HAP-1 (cell line): ENCODE results near the gene ZCCHC7.
"Not testable (repeated sequence)": the region's sequence is repeated elsewhere in the genome, so short reads cannot be mapped to it uniquely, and the experiment has no call there.

Experiments
- DNase-seq, 2 experiments: peaks; one replicate each; pipeline ENCODE4 v3.0.0-alpha.2; 2016 to 2020; ENCODE audit warnings: low spot score in 2 of 2
- H3K27me3 ChIP-seq: fragments of 250-450 bp; sonication (Bioruptor Pico); 2 replicates; pipeline ENCODE4 v1.5.1; 2020; ENCODE audit warnings: low read depth, mild to moderate bottlenecking, moderate library complexity
- H3K36me3 ChIP-seq: fragments of 250-450 bp; sonication (Bioruptor Pico); replicated peaks from 2 replicates; pipeline ENCODE4 v1.5.1; 2020; ENCODE audit warnings: mild to moderate bottlenecking
- H3K4me1 ChIP-seq: fragments of 250-450 bp; sonication (Bioruptor Pico); 2 replicates; pipeline ENCODE4 v1.5.1; 2020; ENCODE audit warnings: mild to moderate bottlenecking
- H3K4me3 ChIP-seq: fragments of 250-450 bp; sonication (Bioruptor Pico); 2 replicates; pipeline ENCODE4 v1.5.1; 2020; ENCODE audit warnings: mild to moderate bottlenecking, moderate library complexity
- H3K9me3 ChIP-seq: fragments of 250-450 bp; sonication (Bioruptor Pico); 2 replicates; pipeline ENCODE4 v1.5.1; 2020; ENCODE audit warnings: mild to moderate bottlenecking, moderate library complexity
- in situ Hi-C: fragments of 300-500 bp; cut with MboI; formaldehyde crosslinking; loops from 3 replicates; pipeline ENCODE4 v1.14.3; 2020; ENCODE audit warnings: low sequenced_read_pairs, inconsistent platforms, mixed read lengths

Gene ZCCHC7

GRCh38 chr9:37100741-37101140, 19.6 kb upstream of the ZCCHC7 start:
- in situ Hi-C loops, result no loop called here
- H3K4me1 ChIP-seq, result no peaks in the 10 kb centered on the region
- no peak for DNase-seq
- H3K9me3 ChIP-seq, result no peaks in the 10 kb centered on the region
- H3K4me3 ChIP-seq, result no peak overlapping the region
- no peaks in the 10 kb centered on the region for H3K27me3 ChIP-seq
- no peaks in the 10 kb centered on the region for H3K36me3 ChIP-seq

DNA sequence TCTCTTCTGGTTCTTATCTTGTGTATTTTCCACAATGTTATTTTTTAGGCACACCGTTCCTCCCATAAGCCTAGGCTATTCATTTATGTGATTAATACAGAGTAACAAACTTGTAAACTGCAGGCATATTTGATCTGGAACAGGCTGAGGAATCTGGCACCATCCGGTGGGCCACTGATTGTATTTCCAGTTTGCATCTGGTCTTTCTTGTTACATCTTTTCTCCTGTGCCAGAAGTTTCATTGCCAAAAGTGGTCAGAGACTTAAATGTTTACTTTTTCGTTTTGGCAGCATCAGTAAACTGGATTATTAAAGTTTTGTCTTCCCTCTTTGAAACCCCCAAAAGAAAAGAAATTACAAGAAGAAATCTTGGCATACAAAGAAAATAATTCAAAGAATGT, 17.9 kb upstream of the ZCCHC7 start:
- no peak for DNase-seq
- in situ Hi-C loops, result no loop called here

DNA sequence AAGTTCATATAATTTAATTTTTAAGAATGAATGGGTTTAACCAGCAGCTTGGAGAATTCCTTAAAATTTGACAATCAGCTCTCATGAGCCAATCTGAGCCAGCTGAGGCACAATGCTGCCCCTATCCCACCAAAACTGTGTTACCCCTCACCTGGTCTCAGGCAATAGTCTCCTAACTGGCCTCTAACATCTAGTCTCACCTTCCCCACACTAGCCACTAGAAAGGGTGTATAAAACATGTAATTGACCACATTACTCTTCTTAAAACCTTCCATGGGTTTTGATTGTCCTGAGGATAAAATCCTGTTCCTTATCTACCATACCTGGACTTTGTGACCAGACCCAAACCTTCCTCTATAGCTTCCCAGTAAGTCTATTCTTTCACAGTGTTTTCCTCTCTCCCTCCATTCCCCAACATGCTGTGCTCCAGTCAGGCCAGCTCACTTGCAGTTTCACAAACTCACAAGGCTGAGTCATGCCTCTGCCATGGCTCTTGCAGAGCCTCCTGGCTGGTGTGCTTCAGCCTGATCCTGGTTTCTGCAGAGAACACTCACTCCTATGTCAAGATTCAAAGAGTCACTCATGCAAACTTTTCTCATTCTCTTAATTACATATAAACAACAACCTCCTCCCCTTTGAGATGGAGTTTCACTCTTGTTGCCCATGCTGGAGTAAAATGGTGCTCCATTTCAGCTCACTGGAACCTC, 16.0 kb upstream of the ZCCHC7 start:
- H3K4me3 ChIP-seq, result no peak overlapping the region
- H3K4me1 ChIP-seq, result no peaks in the 10 kb centered on the region
- no peaks in the 10 kb centered on the region for H3K9me3 ChIP-seq
- in situ Hi-C loops, result no loop called here
- H3K36me3 ChIP-seq, result no peaks in the 10 kb centered on the region
- no peak for DNase-seq
- H3K27me3 ChIP-seq, result no peaks in the 10 kb centered on the region

More for the DNA sequence above, 17.9 kb upstream of the ZCCHC7 start:
- H3K4me3 ChIP-seq, result no peak overlapping the region
- no peaks in the 10 kb centered on the region for H3K4me1 ChIP-seq
- no peaks in the 10 kb centered on the region for H3K9me3 ChIP-seq
- no peaks in the 10 kb centered on the region for H3K27me3 ChIP-seq
- no peaks in the 10 kb centered on the region for H3K36me3 ChIP-seq

GRCh38 chr9:37105234-37105633, 15.1 kb upstream of the ZCCHC7 start:
- Histone ChIP-seq H3K4me1 (no peaks in the 10 kb centered on the region), H3K9me3 (no peaks in the 10 kb centered on the region), H3K27me3 (0 out of 2 replicates have a peak, but pooled peaks cover 3% of the 10 kb centered on the region), H3K36me3 (no peaks in the 10 kb centered on the region; the same call in 1 of the 2 replicates), H3K4me3 (no peak overlapping the region)
- no peak for DNase-seq
- in situ Hi-C loops, result no loop called here

DNA sequence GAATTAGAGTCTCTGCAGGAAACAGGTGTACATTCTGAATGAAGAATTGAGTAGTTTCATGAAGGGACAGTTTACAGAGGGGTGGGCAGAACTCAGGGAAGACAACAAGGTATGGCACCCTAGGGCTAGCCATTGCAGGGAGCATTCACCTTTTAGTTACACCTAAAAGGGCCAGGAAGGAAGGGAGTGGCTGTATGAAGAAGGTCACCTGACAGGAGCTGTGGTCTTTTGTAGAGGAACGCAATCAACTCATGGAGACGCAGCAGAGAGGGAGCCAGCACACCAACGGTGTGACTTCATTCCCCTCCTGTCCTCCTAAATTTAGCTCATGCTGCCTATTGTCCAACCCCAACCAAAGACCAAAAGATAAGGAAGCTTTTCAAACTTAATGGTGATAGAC, 12.7 kb upstream of the ZCCHC7 start:
- no peak overlapping the region for H3K4me3 ChIP-seq

DNA sequence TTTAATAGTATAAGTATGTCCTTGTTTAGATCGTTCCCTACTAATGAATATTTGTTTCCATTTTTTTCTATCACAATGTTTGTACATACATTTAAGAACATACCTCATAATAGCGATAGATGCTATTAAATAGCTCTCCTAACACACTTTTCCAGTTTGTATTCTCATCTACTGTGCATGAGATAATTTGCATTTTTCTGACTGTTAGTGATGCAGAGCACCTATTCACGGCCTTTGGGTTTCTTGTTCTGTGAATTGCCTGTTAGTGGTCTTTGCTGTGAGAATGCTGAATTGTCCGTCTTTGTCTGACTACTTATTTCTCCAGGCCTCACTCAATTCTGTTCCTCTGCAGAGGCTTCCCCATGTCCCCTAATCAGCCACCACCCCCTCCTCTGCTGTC, 5.9 kb upstream of the ZCCHC7 start:
- H3K36me3 ChIP-seq, H3K4me3 ChIP-seq, H3K9me3 ChIP-seq, H3K4me1 ChIP-seq, in situ Hi-C loops, DNase-seq: not testable (repeated sequence)
- H3K27me3 ChIP-seq, result peaks cover 12% of the 10 kb centered on the region; the same call in 1 of the 2 replicates

More for the DNA sequence above, 12.7 kb upstream of the ZCCHC7 start:
- Histone ChIP-seq H3K4me1 (no peaks in the 10 kb centered on the region), H3K27me3 (peaks cover 12% of the 10 kb centered on the region; the same call in 1 of the 2 replicates), H3K36me3 (no peaks in the 10 kb centered on the region; the same call in 1 of the 2 replicates), H3K9me3 (no peaks in the 10 kb centered on the region)
- in situ Hi-C loops, result no loop called here
- no peak for DNase-seq

GRCh38 chr9:37117956-37118355, 2.4 kb upstream of the ZCCHC7 start:
- H3K4me3 ChIP-seq, result no peak overlapping the region
- no peaks in the 10 kb centered on the region for H3K27me3 ChIP-seq
- no peak for DNase-seq
- H3K9me3 ChIP-seq, result peaks cover 6% of the 10 kb centered on the region
- in situ Hi-C loops, result no loop called here
- H3K36me3 ChIP-seq, result 0 out of 2 replicates have a peak, but pooled peaks cover 3% of the 10 kb centered on the region
- H3K4me1 ChIP-seq, result peaks cover 8% of the 10 kb centered on the region; the same call in 1 of the 2 replicates

GRCh38 chr9:37119360-37119759, 1.0 kb upstream of the ZCCHC7 start:
- Histone ChIP-seq H3K27me3 (no peaks in the 10 kb centered on the region), H3K9me3 (peaks cover 6% of the 10 kb centered on the region), H3K4me3 (no peak overlapping the region), H3K36me3 (0 out of 2 replicates have a peak, but pooled peaks cover 3% of the 10 kb centered on the region), H3K4me1 (peaks cover 8% of the 10 kb centered on the region; the same call in 1 of the 2 replicates)
- no peak for DNase-seq
- in situ Hi-C loops, result no loop called here

DNA sequence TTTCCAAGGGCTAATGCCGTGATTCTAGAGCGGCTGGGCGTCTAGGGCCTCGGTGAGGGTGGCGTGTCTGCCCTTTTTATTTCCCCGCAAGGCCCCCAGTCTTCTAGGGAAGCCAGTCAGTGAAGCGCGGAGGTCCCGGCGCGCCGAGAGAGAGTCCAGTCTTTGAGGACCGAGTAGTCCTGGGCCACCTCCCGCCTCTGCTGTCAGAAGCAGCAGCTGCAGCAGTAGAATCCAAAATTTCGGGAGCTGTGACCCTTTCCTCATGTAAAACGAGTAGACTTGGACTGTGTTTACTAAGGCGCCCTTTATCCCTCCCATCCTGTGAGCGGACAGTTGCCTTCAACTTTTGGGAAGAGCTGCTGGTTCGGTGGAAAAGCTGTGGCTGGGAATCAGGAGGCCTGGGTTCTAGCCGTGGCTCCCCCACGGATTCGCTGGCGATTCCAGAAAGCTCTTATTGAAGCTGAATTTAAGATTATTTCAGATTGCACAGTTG, 515 bp downstream of the ZCCHC7 start:
- H3K36me3 ChIP-seq, H3K27me3 ChIP-seq, H3K9me3 ChIP-seq, in situ Hi-C loops, H3K4me1 ChIP-seq: not testable (repeated sequence)
- peak overlapping the region; percentile 81 for H3K4me3 ChIP-seq
- DNase-seq, result peak in 1 of 2 experiments; percentile 48

DNA sequence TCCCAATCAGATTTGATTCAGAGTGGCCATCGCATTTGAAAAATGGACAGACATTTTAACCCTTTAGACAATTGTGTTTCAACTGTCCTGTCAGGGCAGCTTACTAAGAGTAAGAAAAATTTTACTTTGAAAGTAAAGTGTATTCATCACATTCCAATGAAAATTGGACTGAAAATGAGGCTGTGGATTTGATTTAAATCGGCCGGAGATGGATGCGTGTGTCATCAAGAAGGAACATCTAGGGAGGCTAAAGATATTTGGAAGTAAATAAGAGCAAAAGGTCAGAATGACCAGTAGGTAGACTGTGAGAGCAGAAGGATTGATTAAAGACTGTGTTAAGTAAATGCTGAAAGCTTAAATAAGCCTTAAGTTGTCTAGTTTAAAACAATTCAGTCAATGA, 1.5 kb downstream of the ZCCHC7 start:
- Histone ChIP-seq H3K36me3 (peaks cover 13% of the 10 kb centered on the region), H3K4me3 (peak overlapping the region; percentile 81), H3K27me3 (no peaks in the 10 kb centered on the region), H3K4me1 (peaks cover 10% of the 10 kb centered on the region), H3K9me3 (peaks cover 6% of the 10 kb centered on the region)
- in situ Hi-C loops, result no loop called here
- no peak for DNase-seq

DNA sequence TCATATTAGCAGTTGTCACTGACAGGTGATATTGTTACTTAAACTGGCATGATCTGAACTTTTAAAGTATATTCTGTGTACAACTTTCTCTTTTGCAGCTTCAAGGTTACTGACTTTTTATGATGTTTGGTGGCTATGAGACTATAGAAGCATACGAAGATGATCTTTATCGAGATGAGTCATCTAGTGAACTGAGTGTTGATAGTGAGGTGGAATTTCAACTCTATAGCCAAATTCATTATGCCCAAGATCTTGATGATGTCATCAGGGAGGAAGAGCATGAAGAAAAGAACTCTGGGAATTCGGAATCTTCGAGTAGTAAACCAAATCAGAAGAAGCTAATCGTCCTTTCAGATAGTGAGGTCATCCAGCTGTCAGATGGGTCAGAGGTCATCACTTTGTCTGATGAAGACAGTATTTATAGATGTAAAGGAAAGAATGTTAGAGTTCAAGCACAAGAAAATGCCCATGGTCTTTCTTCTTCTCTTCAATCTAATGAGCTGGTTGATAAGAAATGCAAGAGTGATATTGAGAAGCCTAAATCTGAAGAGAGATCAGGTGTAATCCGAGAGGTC, 5.9 kb downstream of the ZCCHC7 start:
- Histone ChIP-seq H3K4me3 (no peak overlapping the region), H3K9me3 (no peaks in the 10 kb centered on the region), H3K36me3 (peaks cover 31% of the 10 kb centered on the region), H3K27me3 (no peaks in the 10 kb centered on the region), H3K4me1 (peaks cover 5% of the 10 kb centered on the region; the same call in 1 of the 2 replicates)
- in situ Hi-C loops, result no loop called here
- DNase-seq, result no peak

DNA sequence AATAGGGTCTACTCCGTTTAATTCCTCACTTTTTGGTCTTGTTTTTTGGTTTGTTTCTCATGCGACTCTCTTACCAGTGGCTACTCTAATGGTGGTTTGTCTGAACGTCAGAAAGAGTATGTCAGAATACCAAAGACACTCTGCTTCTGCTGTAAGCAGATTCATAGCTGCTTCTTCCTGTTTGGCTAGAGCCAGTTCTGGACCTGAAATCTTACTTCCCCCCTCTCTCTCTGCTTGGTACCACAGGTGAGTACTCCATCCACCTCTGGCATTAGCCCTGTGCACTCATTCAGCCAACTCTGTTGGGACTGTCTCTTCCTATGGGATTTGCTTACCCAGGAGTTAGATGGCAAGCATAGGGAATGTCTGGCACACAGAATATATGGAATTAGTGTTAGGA, 6.6 kb downstream of the ZCCHC7 start:
- in situ Hi-C loops, result no loop called here
- no peaks in the 10 kb centered on the region for H3K9me3 ChIP-seq
- DNase-seq, result no peak
- H3K4me1 ChIP-seq, result peaks cover 3% of the 10 kb centered on the region; the same call in 1 of the 2 replicates
- H3K36me3 ChIP-seq, result peaks cover 31% of the 10 kb centered on the region
- no peaks in the 10 kb centered on the region for H3K27me3 ChIP-seq
- H3K4me3 ChIP-seq, result no peak overlapping the region

GRCh38 chr9:37128051-37128450, 7.7 kb downstream of the ZCCHC7 start:
- peaks cover 2% of the 10 kb centered on the region; the same call in 1 of the 2 replicates for H3K4me1 ChIP-seq
- H3K27me3 ChIP-seq, result no peaks in the 10 kb centered on the region
- peaks cover 33% of the 10 kb centered on the region for H3K36me3 ChIP-seq
- no peak for DNase-seq
- no peaks in the 10 kb centered on the region for H3K9me3 ChIP-seq
- in situ Hi-C loops, result no loop called here
- no peak overlapping the region for H3K4me3 ChIP-seq

- Histone ChIP-seq H3K4me3 (no peak overlapping the region), H3K27me3 (no peaks in the 10 kb centered on the region), H3K4me1 (peaks cover 19% of the 10 kb centered on the region), H3K9me3 (no peaks in the 10 kb centered on the region), H3K36me3 (peaks cover 5% of the 10 kb centered on the region; the same call in 1 of the 2 replicates)
- no peak for DNase-seq
- in situ Hi-C loops, result no loop called here
These were observed 13.8 kb downstream of the ZCCHC7 start for GRCh38 chr9:37134166-37134565.
